GM21717 (cell line): ENCODE results near the gene DRD2.

Source experiments
- ATAC-seq: cut with Tn5 transposase; IDR thresholded peaks from one replicate; pipeline ENCODE4 v1.9.1; 2021; ENCODE audit warnings: mild to moderate bottlenecking, moderate library complexity; ENCODE audit not compliant: unreplicated experiment

Gene DRD2

GRCh38 chr11:113405724-113406478 is 69.3 kb downstream of the DRD2 start:
- ATAC-seq, result no peak

- ATAC-seq, result no peak
Measured at GRCh38 chr11:113404859-113405430, 70.3 kb downstream of the DRD2 start.

GRCh38 chr11:113401718-113402117 is 73.5 kb downstream of the DRD2 start:
- ATAC-seq, result no peak

GRCh38 chr11:113400631-113401230 is 74.5 kb downstream of the DRD2 start:
- ATAC-seq, result no peak

- ATAC-seq, result no peak
Measured at GRCh38 chr11:113398669-113399430, 76.3 kb downstream of the DRD2 start.

GRCh38 chr11:113397821-113398220 is 77.4 kb downstream of the DRD2 start:
- no peak for ATAC-seq

GRCh38 chr11:113397212-113397611 is 78.0 kb downstream of the DRD2 start:
- ATAC-seq, result no peak

GRCh38 chr11:113396690-113397089 is 78.5 kb downstream of the DRD2 start:
- ATAC-seq, result no peak

- ATAC-seq, result no peak
Measured at GRCh38 chr11:113395782-113396336, 79.3 kb downstream of the DRD2 start.

GRCh38 chr11:113394919-113395318 is 80.3 kb downstream of the DRD2 start:
- ATAC-seq, result no peak

- ATAC-seq, result no peak
Measured at GRCh38 chr11:113393501-113393985, 81.7 kb downstream of the DRD2 start.

- ATAC-seq, result no peak
Measured at GRCh38 chr11:113392236-113392921, 82.8 kb downstream of the DRD2 start.

- no peak for ATAC-seq
Measured at GRCh38 chr11:113389272-113389671, 85.9 kb downstream of the DRD2 start.

GRCh38 chr11:113387605-113388211 is 87.5 kb downstream of the DRD2 start, which contains the start of gene ANKK1:
Gene ANKK1, plus strand, starts transcription at chr11:113387779. Its CDS starts 106 bp downstream, at chr11:113387885.
- no peak for ATAC-seq

- ATAC-seq, result no peak
Measured at GRCh38 chr11:113386866-113387265, 88.3 kb downstream of the DRD2 start.

GRCh38 chr11:113385749-113386148 is 89.4 kb downstream of the DRD2 start:
- ATAC-seq, result no peak

GRCh38 chr11:113384551-113384950 is 90.6 kb downstream of the DRD2 start:
- no peak for ATAC-seq

GRCh38 chr11:113382121-113382520 is 93.1 kb downstream of the DRD2 start:
- no peak for ATAC-seq

- no peak for ATAC-seq
Measured at GRCh38 chr11:113378692-113379091, 96.5 kb downstream of the DRD2 start.
